BJ (cell line): ENCODE data around the gene PEA15. TPM values are rescaled to one million over a fixed set of nuclear protein-coding genes. Genes with fewer than 3 reads are reported as not detected.

ENCODE experiments used
- CTCF ChIA-PET: fragments of 350-600 bp; formaldehyde crosslinking; extraction: SDS; loops from one replicate; lab custom pipeline; 2021; ENCODE audit warnings: antibody characterized with exemption, inconsistent platforms; lab: Yijun Ruan, JAX
- POLR2A ChIA-PET: fragments of 300-600 bp; sonication (Branson Sonifier 250); formaldehyde crosslinking; extraction: SDS; loops from one replicate; lab custom pipeline; 2021; ENCODE audit warnings: antibody characterized with exemption; lab: Charles Lee
- DNase-seq: peaks from one replicate; pipeline ENCODE4 v3.0.0-alpha.2; 2011; ENCODE audit warnings: low read depth
- H3K27me3 ChIP-seq: 2 replicates; pipeline ENCODE4 v1.6.0; 2011; ENCODE audit warnings: low read length; ENCODE audit not compliant: control insufficient read depth, insufficient read depth
- H3K36me3 ChIP-seq: 2 replicates; pipeline ENCODE4 v1.5.1; 2011; ENCODE audit warnings: low read length; ENCODE audit not compliant: control insufficient read depth, insufficient read depth
- H3K4me3 ChIP-seq: 2 replicates; pipeline ENCODE4 v1.5.1; 2011; ENCODE audit warnings: low read depth, mild to moderate bottlenecking, control low read depth, low read length
- polyA plus RNA-seq: library from polyadenylated mRNA; depleted of rRNA; stranded (reverse); fragments of >200 nt; gene quantifications from 2 replicates; pipeline ENCODE4 v1.2.3, GENCODE V29; 2011
- TF ChIP-seq, protein P1 (sequence below): IDR thresholded peaks from 2 replicates; pipeline ENCODE4 v1.5.1; 2011; ENCODE audit warnings: low read depth, mild to moderate bottlenecking, control low read depth, inconsistent platforms, low read length, moderate library complexity; ENCODE audit not compliant: insufficient read depth

PEA15 gene
- polyA plus RNA-seq, 1 experiment: 1,035 TPM

DNA sequence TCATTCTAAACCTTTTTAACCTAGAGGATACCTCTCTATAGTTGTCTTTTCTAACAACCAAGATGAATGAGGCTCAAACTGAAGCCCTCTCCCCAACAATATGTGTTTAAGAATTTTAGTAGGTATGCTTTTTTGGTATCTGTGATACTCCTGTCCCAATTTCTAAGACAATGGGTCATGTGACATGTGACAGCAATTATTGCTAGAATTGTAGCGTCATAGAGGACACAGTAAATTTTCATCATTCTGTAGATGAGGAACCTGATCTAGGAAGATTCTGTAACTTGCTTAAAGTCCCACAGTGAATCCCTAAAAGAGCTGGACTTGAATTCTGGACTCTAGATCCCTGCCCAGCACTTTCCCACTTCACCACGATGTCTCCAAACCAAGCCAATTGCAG lies 26.5 kb upstream of the PEA15 start:
- ChIA-PET POLR2A (no interaction called here), CTCF (no interaction called here)
- Histone ChIP-seq H3K4me3 (no peak overlapping the region), H3K27me3 (peaks cover 4% of the 10 kb centered on the region), H3K36me3 (no peaks in the 10 kb centered on the region)
- DNase-seq: no peak
- TF ChIP-seq, protein P1, sequence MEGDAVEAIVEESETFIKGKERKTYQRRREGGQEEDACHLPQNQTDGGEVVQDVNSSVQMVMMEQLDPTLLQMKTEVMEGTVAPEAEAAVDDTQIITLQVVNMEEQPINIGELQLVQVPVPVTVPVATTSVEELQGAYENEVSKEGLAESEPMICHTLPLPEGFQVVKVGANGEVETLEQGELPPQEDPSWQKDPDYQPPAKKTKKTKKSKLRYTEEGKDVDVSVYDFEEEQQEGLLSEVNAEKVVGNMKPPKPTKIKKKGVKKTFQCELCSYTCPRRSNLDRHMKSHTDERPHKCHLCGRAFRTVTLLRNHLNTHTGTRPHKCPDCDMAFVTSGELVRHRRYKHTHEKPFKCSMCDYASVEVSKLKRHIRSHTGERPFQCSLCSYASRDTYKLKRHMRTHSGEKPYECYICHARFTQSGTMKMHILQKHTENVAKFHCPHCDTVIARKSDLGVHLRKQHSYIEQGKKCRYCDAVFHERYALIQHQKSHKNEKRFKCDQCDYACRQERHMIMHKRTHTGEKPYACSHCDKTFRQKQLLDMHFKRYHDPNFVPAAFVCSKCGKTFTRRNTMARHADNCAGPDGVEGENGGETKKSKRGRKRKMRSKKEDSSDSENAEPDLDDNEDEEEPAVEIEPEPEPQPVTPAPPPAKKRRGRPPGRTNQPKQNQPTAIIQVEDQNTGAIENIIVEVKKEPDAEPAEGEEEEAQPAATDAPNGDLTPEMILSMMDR: no peak

- TF ChIP-seq, protein P1: no peak
- Histone ChIP-seq H3K36me3 (no peaks in the 10 kb centered on the region), H3K27me3 (peaks cover 2% of the 10 kb centered on the region), H3K4me3 (no peak overlapping the region)
- ChIA-PET CTCF (interaction anchor here (2.6 kb wide), 1 partner anchor 13 kb away, joined by 16 read pairs; no protein-coding TSS in a partner anchor), POLR2A (no interaction called here)
- no peak for DNase-seq
These were observed 25.8 kb upstream of the PEA15 start for GRCh38 chr1:160179336-160179735.

GRCh38 chr1:160186246-160186645 lies 18.9 kb upstream of the PEA15 start:
- TF ChIP-seq, protein P1: no peak
- CTCF ChIA-PET: interaction anchor here (1.0 to 2.7 kb wide), 3 partner anchors 35 to 85 kb away, joined by 3 to 16 read pairs (median 5); no protein-coding TSS in a partner anchor
- no peak overlapping the region for H3K4me3 ChIP-seq
- no peak for DNase-seq
- peaks cover 1% of the 10 kb centered on the region for H3K27me3 ChIP-seq
- POLR2A ChIA-PET: no interaction called here
- H3K36me3 ChIP-seq: no peaks in the 10 kb centered on the region

DNA sequence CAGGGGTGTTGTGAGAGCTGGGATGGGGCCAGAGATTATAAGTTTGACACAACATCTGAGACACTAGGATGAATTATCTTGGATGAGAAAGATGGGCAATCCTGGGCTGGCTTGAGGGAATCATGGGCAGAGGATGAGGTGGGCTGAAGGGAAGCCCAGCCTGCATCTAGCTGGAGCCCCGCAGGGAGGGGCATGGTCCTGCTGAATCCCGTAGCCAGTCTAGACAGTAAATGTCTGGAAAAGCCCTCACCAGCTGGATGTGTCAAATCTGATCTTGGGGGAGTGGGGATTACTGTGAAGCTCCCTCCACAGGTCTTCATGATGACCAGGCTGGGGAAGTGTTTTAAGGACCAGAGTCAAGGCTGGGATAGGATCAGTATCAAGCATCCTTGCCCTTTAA lies 18.5 kb upstream of the PEA15 start:
- ChIA-PET CTCF (interaction anchor here (1.0 to 2.7 kb wide), 3 partner anchors 35 to 86 kb away, joined by 3 to 16 read pairs (median 5); no protein-coding TSS in a partner anchor), POLR2A (no interaction called here)
- H3K27me3 ChIP-seq: peaks cover 1% of the 10 kb centered on the region
- H3K36me3 ChIP-seq: no peaks in the 10 kb centered on the region
- H3K4me3 ChIP-seq: no peak overlapping the region
- DNase-seq: no peak
- TF ChIP-seq, protein P1: no peak

GRCh38 chr1:160187407-160187806 lies 17.8 kb upstream of the PEA15 start:
- peaks cover 1% of the 10 kb centered on the region for H3K27me3 ChIP-seq
- no peaks in the 10 kb centered on the region for H3K36me3 ChIP-seq
- H3K4me3 ChIP-seq: no peak overlapping the region
- CTCF ChIA-PET: interaction anchor here (1.2 to 2.7 kb wide), 3 partner anchors 34 to 87 kb away, joined by 3 to 16 read pairs (median 5); no protein-coding TSS in a partner anchor
- POLR2A ChIA-PET: no interaction called here
- no peak for DNase-seq
- TF ChIP-seq, protein P1: no peak
